Psoas muscle (tissue), 8 donors: Measurements from ENCODE around the gene TACSTD2. TPM values are rescaled to one million over a fixed set of nuclear protein-coding genes. Genes with fewer than 3 reads are reported as not detected.

Experiments
- ATAC-seq, 4 donors: fragments of 200-7000 bp; cut with Tn5 transposase; one replicate each; pipeline ENCODE4 v1.9.1; 2020; ENCODE audit warnings: moderate library complexity in 3 of 4, mild to moderate bottlenecking in 2 of 4
- DNase-seq, 2 donors: peaks; one replicate each; pipeline ENCODE4 v3.0.0-alpha.2; 2020
- H3K27ac ChIP-seq: fragments of 200-600 bp; one replicate; pipeline ENCODE4 v1.8.0; 2022
- H3K27me3 ChIP-seq, 3 donors: fragments of 200-600 bp in 1 of 3; one replicate each; pipeline versions ENCODE4 v1.6.1 to v1.8.0; 2013 to 2022; ENCODE audit warnings: low read length in 2 of 3, mild to moderate bottlenecking in 2 of 3, moderate library complexity in 1 of 3; ENCODE audit not compliant: insufficient read depth in 3 of 3
- H3K36me3 ChIP-seq, 2 donors: fragments of 200-600 bp in 1 of 2; one replicate each; pipeline versions ENCODE4 v1.6.1 to v1.8.0; 2013 to 2022; ENCODE audit warnings: low read depth in 1 of 2, mild to moderate bottlenecking in 1 of 2, moderate library complexity in 1 of 2; ENCODE audit not compliant: insufficient read depth in 1 of 2
- H3K4me1 ChIP-seq: fragments of 200-600 bp; one replicate; pipeline ENCODE4 v1.8.0; 2022
- H3K4me3 ChIP-seq: fragments of 200-600 bp; one replicate; pipeline ENCODE4 v1.8.0; 2022; ENCODE audit warnings: mild to moderate bottlenecking
- H3K9me3 ChIP-seq: fragments of 200-600 bp; one replicate; pipeline ENCODE4 v1.8.0; 2022
- CTCF ChIP-seq: fragments of 200-600 bp; IDR thresholded peaks from one replicate; pipeline ENCODE4 v1.8.0; 2022; ENCODE audit warnings: antibody characterized with exemption
- WGBS, 3 donors: extraction: QIAGEN DNeasy Blood & Tissue Kit; methylation state at CpG; one replicate each; pipeline versions ENCODE4 v1.1.6 to v1.1.7; 2013; 5-methylcytosine and 5-hydroxymethylcytosine counted together
- intact Hi-C, 2 donors: fragments of 100-400 bp; cut with DNase I; formaldehyde crosslinking; loops; one replicate each; pipeline versions ENCODE4 v1.11.0 to v1.14.2; 2022
- polyA plus RNA-seq, 3 donors: library from polyadenylated mRNA; stranded (reverse); fragments of 200-250 nt; gene quantifications; one replicate each; pipeline ENCODE4 v1.2.3, GENCODE V29; 2013
- total RNA-seq, 4 donors: library from RNA; stranded (reverse); fragmentation: NEBNext Ultra II Directional in 2 of 4; extraction: Animal tissue kit (Norgen Biotek cat#: 25700) in 2 of 4; gene quantifications; one replicate each; pipeline versions ENCODE4 v1.2.1 to v1.2.4, GENCODE V29; 2021 to 2023
- donor health status: healthy with polysubstance abuse.
- donor health status: DM: no; HTN: no; CAD: no; lungs with moderate emphysema.
- donor health status: Bipolar disorder and iron deficiency.
- donor health status: healthy.
- donor health status: DM: yes; HTN: yes; CAD: no.
- donor health status: DM: no; HTN: no; CAD: no.
- donor health status: DM: no; HTN: no; CAD: no.
- donor health status: DM: yes; HTN: yes; CAD: no.

The TACSTD2 gene
- total and polyA plus RNA-seq, 7 donors: 0.12 to 0.34 (median 0.22) TPM

GRCh38 chr1:58597996-58598395, 20.9 kb upstream of the TACSTD2 start:
- WGBS, 3 donors: 62 to 79% (median 70%) methylated on average over 6 of the region's 6 CpGs
- Histone ChIP-seq H3K4me3 (no peak overlapping the region), H3K27me3 (no peaks in the 10 kb centered on the region), H3K27ac (no peak overlapping the region), H3K4me1 (peaks cover 4% of the 10 kb centered on the region), H3K36me3 (no peaks in the 10 kb centered on the region), H3K9me3 (peaks cover 3% of the 10 kb centered on the region)
- DNase-seq: no peak
- intact Hi-C loops: no loop called here
- ATAC-seq: no peak
- no peak for TF ChIP-seq CTCF

GRCh38 chr1:58597076-58597475, 20.0 kb upstream of the TACSTD2 start:
- Histone ChIP-seq H3K36me3 (no peaks in the 10 kb centered on the region), H3K4me1 (peaks cover 13% of the 10 kb centered on the region), H3K9me3 (peaks cover 3% of the 10 kb centered on the region), H3K27ac (no peak overlapping the region), H3K27me3 (no peaks in the 10 kb centered on the region), H3K4me3 (no peak overlapping the region)
- no peak for ATAC-seq
- intact Hi-C loops: no loop called here
- WGBS, 3 donors: 47 to 62% (median 58%) methylated on average over 9 of the region's 9 CpGs
- DNase-seq: no peak
- TF ChIP-seq CTCF: no peak

GRCh38 chr1:58596631-58597052, 19.6 kb upstream of the TACSTD2 start:
- peaks cover 16% of the 10 kb centered on the region for H3K4me1 ChIP-seq
- TF ChIP-seq CTCF: no peak
- peaks cover under 1% of the 10 kb centered on the region for H3K9me3 ChIP-seq
- no peak overlapping the region for H3K27ac ChIP-seq
- 12 to 23% (median 13%) methylated on average over 4 of the region's 4 CpGs for WGBS, 3 donors
- H3K27me3 ChIP-seq: no peaks in the 10 kb centered on the region
- DNase-seq (no peak), ATAC-seq (no peak)
- H3K36me3 ChIP-seq: no peaks in the 10 kb centered on the region
- no peak overlapping the region for H3K4me3 ChIP-seq
- intact Hi-C loops: no loop called here

- WGBS, 3 donors: 67 to 69% (median 68%) methylated on average over 1 of the region's 1 CpG
Observed at GRCh38 chr1:58594546-58594945, 17.5 kb upstream of the TACSTD2 start.

More at GRCh38 chr1:58594546-58594945, 17.5 kb upstream of the TACSTD2 start:
- peaks cover 16% of the 10 kb centered on the region for H3K4me1 ChIP-seq
- H3K27me3 ChIP-seq: no peaks in the 10 kb centered on the region
- no peak overlapping the region for H3K27ac ChIP-seq
- intact Hi-C loops: no loop called here
- ATAC-seq (no peak), DNase-seq (no peak)
- no peaks in the 10 kb centered on the region for H3K9me3 ChIP-seq
- H3K36me3 ChIP-seq: no peaks in the 10 kb centered on the region
- no peak overlapping the region for H3K4me3 ChIP-seq
- no peak for TF ChIP-seq CTCF
